GM10266 (cell line): ENCODE data around the gene METTL22.

ENCODE experiments used
- DNase-seq: peaks from one replicate; pipeline ENCODE4 v3.0.0; 2012; ENCODE audit errors: extremely low spot score
- CTCF ChIP-seq: IDR thresholded peaks from 2 replicates; pipeline ENCODE4 v1.5.1; 2012; ENCODE audit warnings: mild to moderate bottlenecking, low read depth; ENCODE audit not compliant: control insufficient read depth, insufficient read depth; ENCODE audit errors: missing control alignments

Gene METTL22

GRCh38 chr16:8683640-8684039, 62.1 kb downstream of the METTL22 start:
- no peak for DNase-seq
- no peak for TF ChIP-seq CTCF

- no peak for TF ChIP-seq CTCF
- DNase-seq, result no peak
Observed at GRCh38 chr16:8685617-8686016, 64.1 kb downstream of the METTL22 start.

- DNase-seq, result no peak
- TF ChIP-seq CTCF, result no peak
Observed at GRCh38 chr16:8686031-8686621, 64.6 kb downstream of the METTL22 start.

- DNase-seq, result no peak
Observed at GRCh38 chr16:8686879-8687278, 65.4 kb downstream of the METTL22 start.

GRCh38 chr16:8689686-8690085, 68.2 kb downstream of the METTL22 start:
- no peak for TF ChIP-seq CTCF
- no peak for DNase-seq

More at GRCh38 chr16:8686879-8687278, 65.4 kb downstream of the METTL22 start:
- no peak for TF ChIP-seq CTCF

GRCh38 chr16:8691728-8692127, 70.2 kb downstream of the METTL22 start:
- no peak for DNase-seq
- no peak for TF ChIP-seq CTCF

GRCh38 chr16:8694795-8695728, 73.6 kb downstream of the METTL22 start:
- no peak for TF ChIP-seq CTCF
- DNase-seq, result no peak
